Measurements from ENCODE around the gene ARHGEF33. TPM values are rescaled to one million over a fixed set of nuclear protein-coding genes. Genes with fewer than 3 reads are reported as not detected.

Gene ARHGEF33
- total RNA-seq, 1 experiment from 2014 or later: 0.57 TPM

DNA sequence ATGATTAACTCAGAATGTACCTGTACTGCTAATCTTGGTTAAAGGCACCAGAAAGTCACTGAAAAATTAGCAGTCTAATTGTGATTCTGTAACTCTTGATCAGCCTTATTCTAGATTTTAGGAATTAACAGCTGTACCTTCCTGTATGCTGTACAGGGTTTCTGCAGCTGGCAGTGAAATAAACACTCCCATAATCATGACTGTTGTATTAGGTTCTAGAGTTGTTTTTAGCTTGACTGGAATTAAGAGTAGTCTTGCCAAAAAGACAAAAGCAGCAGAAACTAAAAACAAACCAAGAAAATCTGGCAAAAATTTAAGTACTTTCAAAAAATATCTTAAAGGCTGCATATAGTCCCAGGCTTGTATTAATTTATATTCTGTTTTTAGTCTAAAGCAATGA, 127.7 kb downstream of the ARHGEF33 start:
- DNase-seq (ENCODE audit: low read depth): no peak

DNA sequence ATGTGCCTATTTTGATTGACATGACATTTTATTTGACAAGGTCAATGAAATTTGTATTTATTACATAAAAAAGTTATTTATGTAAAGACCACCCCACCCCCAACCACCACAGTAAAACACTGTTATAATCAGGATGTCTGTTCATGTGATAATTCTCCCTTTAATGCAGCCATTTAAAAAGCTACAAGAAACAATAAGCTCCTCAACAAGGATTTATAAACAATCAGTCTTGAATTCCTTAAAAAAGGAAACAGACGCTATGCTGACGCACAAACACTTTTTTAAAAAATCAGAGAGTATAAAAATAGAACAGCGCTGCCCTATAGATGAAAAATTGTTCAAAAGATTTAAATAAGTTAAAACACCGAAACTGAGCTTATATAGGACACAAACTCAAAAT, 129.0 kb downstream of the ARHGEF33 start:
- DNase-seq (ENCODE audit: low read depth): no peak

DNA sequence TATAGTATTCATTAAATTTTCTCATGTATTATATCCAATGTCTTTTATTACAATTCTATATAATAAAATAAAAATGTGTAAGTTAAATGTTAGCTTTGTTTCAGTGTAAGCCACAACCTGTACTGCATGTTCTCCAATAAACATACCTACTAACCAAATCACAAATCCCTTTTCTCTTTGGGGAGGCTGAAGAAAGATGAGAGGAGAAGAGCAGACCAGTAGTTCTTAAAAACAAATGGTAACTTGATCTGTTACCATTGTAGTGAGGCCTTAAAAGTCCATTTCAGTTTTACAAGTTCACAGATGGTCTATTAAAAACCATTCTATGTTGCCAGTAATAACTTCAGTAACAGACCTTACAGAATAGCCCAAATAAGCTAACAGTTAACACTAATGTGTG, 130.7 kb downstream of the ARHGEF33 start:
- DNase-seq (ENCODE audit: low read depth): no peak

- DNase-seq (ENCODE audit: low read depth): no peak
Observed at GRCh38 chr2:39022642-39023235, 133.1 kb downstream of the ARHGEF33 start.

- DNase-seq (ENCODE audit: low read depth): no peak
Observed at GRCh38 chr2:39023649-39024048, 134.0 kb downstream of the ARHGEF33 start.

- DNase-seq (ENCODE audit: low read depth): peak; percentile 9
Observed at GRCh38 chr2:39024833-39025232, 135.2 kb downstream of the ARHGEF33 start.

Other genes with a start within 250 kb of the ARHGEF33 start
- 31.0 and 33.9 TPM in 2 replicates for gene GALM, start 223.8 kb upstream of the ARHGEF33 start, total RNA-seq (2014; rRNA removed)
- gene SRSF7, start 138.5 kb upstream of the ARHGEF33 start, total RNA-seq (2014; rRNA removed): 178 and 208 TPM in 2 replicates
- 14.4 and 14.9 TPM in 2 replicates for gene GEMIN6, start 111.7 kb upstream of the ARHGEF33 start, total RNA-seq (2014; rRNA removed)
- 15.1 and 16.4 TPM in 2 replicates for gene DHX57, start 13.9 kb upstream of the ARHGEF33 start, total RNA-seq (2014; rRNA removed)
- 17.8 and 22.0 TPM in 2 replicates for gene MORN2, start 13.9 kb upstream of the ARHGEF33 start, total RNA-seq (2014; rRNA removed)
- gene SOS1, start 231.2 kb downstream of the ARHGEF33 start, total RNA-seq (2014; rRNA removed): 12.7 and 16.8 TPM in 2 replicates

Data from LHCN-M2 (cell line).